Measurements from ENCODE around the gene SMURF2. TPM values are rescaled to one million over a fixed set of nuclear protein-coding genes. Genes with fewer than 3 reads are reported as not detected.
"Not testable (repeated sequence)": the region's sequence is repeated elsewhere in the genome, so short reads cannot be mapped to it uniquely, and the experiment has no call there.

SMURF2 gene
- total RNA-seq, 1 donor from 2014 or later = 24.6 TPM

GRCh38 chr17:64682261-64683181 lies 20.4 kb upstream of the SMURF2 start:
- no peak for DNase-seq (ENCODE audit: low spot score)
- no peaks in the 10 kb centered on the region for H4K20me1 ChIP-seq (ENCODE audit: low read depth)
- no peaks in the 10 kb centered on the region for H3K36me3 Mint-ChIP-seq
- H2AFZ ChIP-seq (replicated peaks) = no peak overlapping the region
- no peaks in the 10 kb centered on the region for H3F3A ChIP-seq (ENCODE audit: low read depth)
- TF ChIP-seq EZH2 (IDR thresholded peaks at IDR 0.05) (no peak), CTCF (IDR thresholded peaks at IDR 0.05) (no peak), EZH2phosphoT487 (IDR thresholded peaks at IDR 0.05) (no peak)
- H3K79me2 ChIP-seq (ENCODE audit: low read depth) = no peaks in the 10 kb centered on the region
- no peaks in the 10 kb centered on the region for H3K36me3 ChIP-seq
- H3K27ac ChIP-seq = no peak overlapping the region
- H3K9ac ChIP-seq = no peak overlapping the region
- peaks cover 5% of the 10 kb centered on the region for H3K4me1 Mint-ChIP-seq
- H3K4me1 ChIP-seq = no peaks in the 10 kb centered on the region
- H3K4me3 ChIP-seq = no peak overlapping the region
- no peak overlapping the region for H3K4me2 ChIP-seq
- H3K9me3 Mint-ChIP-seq = no peaks in the 10 kb centered on the region
- H3K9me3 ChIP-seq (ENCODE audit: low read depth) = no peaks in the 10 kb centered on the region
- no peak overlapping the region for H3K4me3 Mint-ChIP-seq
- H3K27ac Mint-ChIP-seq = no peak overlapping the region
- no peaks in the 10 kb centered on the region for H3K27me3 ChIP-seq
- H3K27me3 Mint-ChIP-seq (ENCODE audit: insufficient read depth, low read depth) = no peaks in the 10 kb centered on the region

- no peaks in the 10 kb centered on the region for H3K36me3 Mint-ChIP-seq
- peaks cover 2% of the 10 kb centered on the region for H3K4me1 Mint-ChIP-seq
- Histone ChIP-seq H4K20me1 (ENCODE audit: low read depth) (no peaks in the 10 kb centered on the region), H3K4me1 (no peaks in the 10 kb centered on the region), H3K79me2 (ENCODE audit: low read depth) (no peaks in the 10 kb centered on the region), H3K36me3 (no peaks in the 10 kb centered on the region), H3F3A (ENCODE audit: low read depth) (no peaks in the 10 kb centered on the region), H3K27ac (no peak overlapping the region), H3K4me3 (no peak overlapping the region), H3K4me2 (no peak overlapping the region), H3K9ac (no peak overlapping the region), H3K9me3 (ENCODE audit: low read depth) (no peaks in the 10 kb centered on the region), H2AFZ (replicated peaks) (no peak overlapping the region), H3K27me3 (no peaks in the 10 kb centered on the region)
- no peaks in the 10 kb centered on the region for H3K27me3 Mint-ChIP-seq (ENCODE audit: insufficient read depth, low read depth)
- no peak overlapping the region for H3K4me3 Mint-ChIP-seq
- TF ChIP-seq EZH2 (IDR thresholded peaks at IDR 0.05) (no peak), EZH2phosphoT487 (IDR thresholded peaks at IDR 0.05) (no peak), CTCF (IDR thresholded peaks at IDR 0.05) (no peak)
- no peak overlapping the region for H3K27ac Mint-ChIP-seq
- no peaks in the 10 kb centered on the region for H3K9me3 Mint-ChIP-seq
- DNase-seq (ENCODE audit: low spot score) = no peak
Measured at GRCh38 chr17:64679710-64680216, 17.7 kb upstream of the SMURF2 start.

GRCh38 chr17:64676763-64677162 lies 14.7 kb upstream of the SMURF2 start:
- no peaks in the 10 kb centered on the region for H3K36me3 ChIP-seq
- H3K4me1 Mint-ChIP-seq = peaks cover 2% of the 10 kb centered on the region
- no peak overlapping the region for H3K27ac ChIP-seq
- H3K4me3 Mint-ChIP-seq = no peak overlapping the region
- H3K4me1 ChIP-seq = no peaks in the 10 kb centered on the region
- H3K9ac ChIP-seq = no peak overlapping the region
- no peak overlapping the region for H3K4me2 ChIP-seq
- no peak overlapping the region for H2AFZ ChIP-seq (replicated peaks)
- H3K4me3 ChIP-seq = no peak overlapping the region
- no peak for DNase-seq (ENCODE audit: low spot score)
- no peaks in the 10 kb centered on the region for H3K27me3 ChIP-seq
- no peaks in the 10 kb centered on the region for H3K36me3 Mint-ChIP-seq
- H3K9me3 ChIP-seq (ENCODE audit: low read depth) = no peaks in the 10 kb centered on the region
- H3K79me2 ChIP-seq (ENCODE audit: low read depth) = no peaks in the 10 kb centered on the region
- no peaks in the 10 kb centered on the region for H4K20me1 ChIP-seq (ENCODE audit: low read depth)
- H3F3A ChIP-seq (ENCODE audit: low read depth) = no peaks in the 10 kb centered on the region
- TF ChIP-seq EZH2 (IDR thresholded peaks at IDR 0.05) = no peak
- no peak for TF ChIP-seq CTCF (IDR thresholded peaks at IDR 0.05)
- TF ChIP-seq EZH2phosphoT487 (IDR thresholded peaks at IDR 0.05) = no peak
- H3K9me3 Mint-ChIP-seq = no peaks in the 10 kb centered on the region
- no peaks in the 10 kb centered on the region for H3K27me3 Mint-ChIP-seq (ENCODE audit: insufficient read depth, low read depth)
- H3K27ac Mint-ChIP-seq = no peak overlapping the region

- not testable (repeated sequence) for H4K20me1 ChIP-seq (ENCODE audit: low read depth); H3F3A ChIP-seq (ENCODE audit: low read depth); H3K27ac Mint-ChIP-seq; DNase-seq (ENCODE audit: low spot score); H3K79me2 ChIP-seq (ENCODE audit: low read depth); H2AFZ ChIP-seq (replicated peaks); H3K27ac ChIP-seq; H3K36me3 ChIP-seq; H3K9me3 Mint-ChIP-seq; H3K4me1 Mint-ChIP-seq; H3K9ac ChIP-seq; H3K27me3 Mint-ChIP-seq (ENCODE audit: insufficient read depth, low read depth); H3K36me3 Mint-ChIP-seq; H3K27me3 ChIP-seq; H3K4me3 Mint-ChIP-seq; H3K9me3 ChIP-seq (ENCODE audit: low read depth); H3K4me2 ChIP-seq; H3K4me1 ChIP-seq; H3K4me3 ChIP-seq
Measured at GRCh38 chr17:64670843-64671590, 8.9 kb upstream of the SMURF2 start.

- not testable (repeated sequence) for H3K4me3 ChIP-seq; H4K20me1 ChIP-seq (ENCODE audit: low read depth); H3K4me2 ChIP-seq; H3K4me3 Mint-ChIP-seq; H3K36me3 Mint-ChIP-seq; H3K27ac Mint-ChIP-seq; H3F3A ChIP-seq (ENCODE audit: low read depth); H3K9me3 ChIP-seq (ENCODE audit: low read depth); DNase-seq (ENCODE audit: low spot score); H3K9ac ChIP-seq; H3K9me3 Mint-ChIP-seq; H3K27me3 Mint-ChIP-seq (ENCODE audit: insufficient read depth, low read depth); H3K27ac ChIP-seq; H3K27me3 ChIP-seq; H2AFZ ChIP-seq (replicated peaks); H3K36me3 ChIP-seq; H3K79me2 ChIP-seq (ENCODE audit: low read depth); H3K4me1 Mint-ChIP-seq; H3K4me1 ChIP-seq
Measured at GRCh38 chr17:64667807-64668721, 6.0 kb upstream of the SMURF2 start.

Data from neural progenitor cell (in vitro differentiated cells).